Adrenal gland (tissue), 12 donors: ENCODE measurements around the gene SCYGR2. TPM values are rescaled to one million over a fixed set of nuclear protein-coding genes. Genes with fewer than 3 reads are reported as not detected.
A peak's percentile ranks its signal among the peaks of the same experiment; 100 is the strongest.

ENCODE experiments used
- DNase-seq, 7 donors: peaks; one replicate each; pipeline ENCODE4 v3.0.0-alpha.2; 2019 to 2020
- H3K27ac ChIP-seq, 5 donors: fragments of 200-600 bp; sonication (generic) in 4 of 5; 1 replicate in 3 of 5; 2 replicates in 2 of 5; pipeline versions ENCODE4 v1.5.1 to v1.8.0; 2016 to 2020; ENCODE audit warnings: mild to moderate bottlenecking in 1 of 5
- H3K27me3 ChIP-seq: fragments of 200-600 bp; 2 replicates; pipeline ENCODE4 v1.8.0; 2021
- H3K36me3 ChIP-seq, 2 donors: fragments of 200-600 bp; replicated peaks in 1 of 2; 1 replicate in 1 of 2; 2 replicates in 1 of 2; pipeline versions ENCODE4 v1.5.1 to v1.8.0; 2018 to 2022
- H3K4me1 ChIP-seq, 2 donors: fragments of 200-600 bp; replicated peaks in 1 of 2; 1 replicate in 1 of 2; 2 replicates in 1 of 2; pipeline versions ENCODE4 v1.5.1 to v1.8.0; 2018 to 2021
- H3K4me3 ChIP-seq, 4 donors: fragments of 200-600 bp; sonication (generic) in 3 of 4; one replicate each; pipeline ENCODE4 v1.5.1; 2016 to 2018
- H3K9me3 ChIP-seq, 3 donors: fragments of 200-600 bp; sonication (generic) in 1 of 3; replicated peaks in 1 of 3; 1 replicate in 2 of 3; 2 replicates in 1 of 3; pipeline versions ENCODE4 v1.5.1 to v1.8.0; 2016 to 2021
- POLR2A ChIP-seq, 2 donors: fragments of 450-650 bp; IDR thresholded peaks; one replicate each; pipeline ENCODE4 v1.6.1; 2017; ENCODE audit warnings: antibody characterized with exemption in 2 of 2, mild to moderate bottlenecking in 2 of 2, moderate library complexity in 1 of 2
- WGBS, 4 donors: extraction: QIAGEN DNeasy Blood & Tissue Kit in 2 of 4; methylation state at CpG; one replicate each; pipeline versions ENCODE4 v1.1.5 to v1.1.7; 2013 to 2017; 5-methylcytosine and 5-hydroxymethylcytosine counted together
- intact Hi-C, 2 donors: fragments of 100-400 bp; cut with DNase I; formaldehyde crosslinking; loops; one replicate each; pipeline versions ENCODE4 v1.14.1 to v1.15.0; 2022 to 2023
- polyA plus RNA-seq, 3 donors: library from polyadenylated mRNA; stranded (reverse); fragments of 200-250 nt in 2 of 3; fragments of 350-450 nt in 1 of 3; fragmentation: Illumina TruSeq in 1 of 3; extraction: RNeasy Lipid Tissue Mini Kit (QIAGEN cat#74804) in 1 of 3; gene quantifications; one replicate each; pipeline ENCODE4 v1.2.3, GENCODE V29; 2013 to 2014
- total RNA-seq, 9 donors: library from RNA; depleted of rRNA in 4 of 9; stranded (reverse); fragments of >200 nt in 4 of 9; fragments of 120-200 nt in 1 of 9; fragmentation: NEBNext Ultra II Directional in 1 of 9; extraction: Animal tissue kit (Norgen Biotek cat#: 25700) in 1 of 9; gene quantifications; one replicate each; pipeline versions ENCODE4 v1.1.0 to v1.2.4, GENCODE V29; 2013 to 2023
- TF ChIP-seq, protein P1 (sequence below), 6 experiments: fragments of 450-650 bp in 4 of 6; fragments of 200-600 bp in 2 of 6; sonication (generic) in 1 of 6; IDR thresholded peaks; 1 replicate in 5 of 6; 2 replicates in 1 of 6; pipeline versions ENCODE4 v1.5.1 to v1.8.0; 2016 to 2021; ENCODE audit warnings: antibody characterized with exemption in 6 of 6, mild to moderate bottlenecking in 2 of 6, moderate library complexity in 1 of 6
- donor health status: healthy with polysubstance abuse.
- donor health status: Bipolar disorder and iron deficiency.
- donor health status: DM: yes; HTN: yes; CAD: no.
- donor health status: DM: no; HTN: no; CAD: no.
- donor health status: DM: no; HTN: no; CAD: no.
- donor health status: DM: yes; HTN: yes; CAD: no.

Gene SCYGR2
- total and polyA plus RNA-seq, 12 donors = not detected

- Histone ChIP-seq H3K36me3 (no peaks in the 10 kb centered on the region), H3K4me3 (no peak overlapping the region), H3K27ac (no peak overlapping the region), H3K27me3 (no peaks in the 10 kb centered on the region), H3K4me1 (no peaks in the 10 kb centered on the region), H3K9me3 (no peaks in the 10 kb centered on the region)
- intact Hi-C loops = no loop called here
- DNase-seq = no peak
- no peak for TF ChIP-seq POLR2A (IDR thresholded peaks at IDR 0.05)
- TF ChIP-seq, protein P1, sequence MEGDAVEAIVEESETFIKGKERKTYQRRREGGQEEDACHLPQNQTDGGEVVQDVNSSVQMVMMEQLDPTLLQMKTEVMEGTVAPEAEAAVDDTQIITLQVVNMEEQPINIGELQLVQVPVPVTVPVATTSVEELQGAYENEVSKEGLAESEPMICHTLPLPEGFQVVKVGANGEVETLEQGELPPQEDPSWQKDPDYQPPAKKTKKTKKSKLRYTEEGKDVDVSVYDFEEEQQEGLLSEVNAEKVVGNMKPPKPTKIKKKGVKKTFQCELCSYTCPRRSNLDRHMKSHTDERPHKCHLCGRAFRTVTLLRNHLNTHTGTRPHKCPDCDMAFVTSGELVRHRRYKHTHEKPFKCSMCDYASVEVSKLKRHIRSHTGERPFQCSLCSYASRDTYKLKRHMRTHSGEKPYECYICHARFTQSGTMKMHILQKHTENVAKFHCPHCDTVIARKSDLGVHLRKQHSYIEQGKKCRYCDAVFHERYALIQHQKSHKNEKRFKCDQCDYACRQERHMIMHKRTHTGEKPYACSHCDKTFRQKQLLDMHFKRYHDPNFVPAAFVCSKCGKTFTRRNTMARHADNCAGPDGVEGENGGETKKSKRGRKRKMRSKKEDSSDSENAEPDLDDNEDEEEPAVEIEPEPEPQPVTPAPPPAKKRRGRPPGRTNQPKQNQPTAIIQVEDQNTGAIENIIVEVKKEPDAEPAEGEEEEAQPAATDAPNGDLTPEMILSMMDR (IDR thresholded peaks at IDR 0.05) = no peak
- WGBS, 4 donors = 72 to 78% (median 74%) methylated on average over 3 of the region's 3 CpGs
Observed at GRCh38 chr2:227602358-227602757, 3.7 kb downstream of the SCYGR2 start.

- TF ChIP-seq, protein P1 (IDR thresholded peaks at IDR 0.05) = no peak
- TF ChIP-seq POLR2A (IDR thresholded peaks at IDR 0.05) = no peak
- H3K9me3 ChIP-seq = no peaks in the 10 kb centered on the region
Observed at GRCh38 chr2:227606476-227606875, 7.8 kb downstream of the SCYGR2 start.

GRCh38 chr2:227607941-227608340 is 9.2 kb downstream of the SCYGR2 start:
- Histone ChIP-seq H3K36me3 (no peaks in the 10 kb centered on the region), H3K9me3 (no peaks in the 10 kb centered on the region), H3K27ac (no peak overlapping the region), H3K27me3 (no peaks in the 10 kb centered on the region), H3K4me3 (no peak overlapping the region), H3K4me1 (no peaks in the 10 kb centered on the region)
- DNase-seq = no peak
- 46 to 54% (median 53%) methylated on average over 3 of the region's 3 CpGs for WGBS, 4 donors
- intact Hi-C loops = no loop called here
- no peak for TF ChIP-seq POLR2A (IDR thresholded peaks at IDR 0.05)
- TF ChIP-seq, protein P1 (IDR thresholded peaks at IDR 0.05) = no peak

More at GRCh38 chr2:227606476-227606875, 7.8 kb downstream of the SCYGR2 start:
- WGBS, 4 donors = 28 to 47% (median 35%) methylated on average over 1 of the region's 1 CpG
- Histone ChIP-seq H3K27ac (peak overlapping the region in 1 of 5 donors; percentile 29), H3K36me3 (no peaks in the 10 kb centered on the region), H3K4me3 (no peak overlapping the region), H3K27me3 (no peaks in the 10 kb centered on the region), H3K4me1 (no peaks in the 10 kb centered on the region)
- intact Hi-C loops = no loop called here
- DNase-seq = peak in 6 of 7 donors; percentile 46 to 80 (median 58)

GRCh38 chr2:227608561-227609338 is 10.1 kb downstream of the SCYGR2 start:
- peak in 1 of 7 donors; percentile 24 for DNase-seq
- Histone ChIP-seq H3K9me3 (no peaks in the 10 kb centered on the region), H3K4me3 (no peak overlapping the region), H3K36me3 (no peaks in the 10 kb centered on the region), H3K27me3 (no peaks in the 10 kb centered on the region), H3K27ac (no peak overlapping the region), H3K4me1 (no peaks in the 10 kb centered on the region)
- intact Hi-C loops = no loop called here
- TF ChIP-seq, protein P1 (IDR thresholded peaks at IDR 0.05) = no peak
- no peak for TF ChIP-seq POLR2A (IDR thresholded peaks at IDR 0.05)
- WGBS, 4 donors = 61 to 77% (median 73%) methylated on average over 5 to 16 of the region's 16 CpGs
